ENCODE results near the gene TULP1. TPM values are rescaled to one million over a fixed set of nuclear protein-coding genes. Genes with fewer than 3 reads are reported as not detected.

The TULP1 gene
- total and polyA plus RNA-seq, 2 of the 13 experiments (the other 11 are each of a cell fraction or from before 2014, with no cell fraction given) = not detected

DNA sequence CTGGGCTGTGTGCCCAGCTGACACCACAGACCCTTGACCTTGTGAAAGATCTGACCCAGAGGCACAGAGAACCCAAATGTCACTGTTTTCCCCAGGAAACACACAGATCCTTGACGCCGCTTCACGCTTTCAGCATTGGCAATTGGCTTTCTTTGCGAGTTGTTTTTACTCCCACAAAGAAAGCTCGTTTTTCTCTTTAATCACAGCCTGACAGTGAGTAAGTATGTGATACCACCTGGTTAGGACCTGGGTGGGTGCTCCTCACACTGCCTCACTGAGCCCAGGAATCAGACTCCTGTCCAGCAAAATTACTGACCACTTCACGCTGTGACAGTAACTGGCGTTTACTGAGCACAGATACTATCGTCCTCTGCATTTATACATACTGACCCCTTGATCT is 31.5 kb downstream of the TULP1 start (continued):
- TF ChIP-seq, protein P1, sequence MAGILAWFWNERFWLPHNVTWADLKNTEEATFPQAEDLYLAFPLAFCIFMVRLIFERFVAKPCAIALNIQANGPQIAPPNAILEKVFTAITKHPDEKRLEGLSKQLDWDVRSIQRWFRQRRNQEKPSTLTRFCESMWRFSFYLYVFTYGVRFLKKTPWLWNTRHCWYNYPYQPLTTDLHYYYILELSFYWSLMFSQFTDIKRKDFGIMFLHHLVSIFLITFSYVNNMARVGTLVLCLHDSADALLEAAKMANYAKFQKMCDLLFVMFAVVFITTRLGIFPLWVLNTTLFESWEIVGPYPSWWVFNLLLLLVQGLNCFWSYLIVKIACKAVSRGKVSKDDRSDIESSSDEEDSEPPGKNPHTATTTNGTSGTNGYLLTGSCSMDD (CRISPR knock-in tag; IDR thresholded peaks at IDR 0.05) = no peak
- TF ChIP-seq ZSCAN22 (CRISPR knock-in tag; IDR thresholded peaks at IDR 0.05) = no peak
- TF ChIP-seq PCBP1 (IDR thresholded peaks at IDR 0.05; ENCODE audit: borderline replicate concordance, low read depth, low read length) = no peak
- no peak for TF ChIP-seq FOXM1 (CRISPR knock-in tag; IDR thresholded peaks at IDR 0.05)

DNA sequence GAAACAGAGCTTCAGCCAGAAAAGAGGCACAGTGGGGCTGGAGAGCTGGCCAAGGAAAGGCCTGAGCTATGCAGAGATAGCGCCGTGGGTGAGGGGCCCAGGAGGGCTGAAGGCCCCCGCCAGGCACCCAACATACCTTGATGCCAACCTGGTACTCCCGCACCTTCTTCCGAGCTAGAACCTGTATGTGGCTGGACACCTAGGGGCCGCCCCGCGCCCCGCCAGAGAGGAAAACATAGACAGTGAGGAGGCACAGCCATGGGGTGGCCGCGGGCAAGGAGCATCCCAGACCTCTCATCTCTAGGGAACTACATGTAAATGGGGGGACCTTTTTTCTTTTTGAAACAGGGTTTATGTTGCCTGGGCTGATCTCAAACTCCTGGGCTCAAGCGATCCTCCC is 32.5 kb downstream of the TULP1 start:
- ChIA-PET POLR2A (interaction anchor here (1.1 to 2.4 kb wide), 2 partner anchors 10 to 18 kb away, joined by 3 to 15 read pairs; no protein-coding TSS in a partner anchor), CTCF (ENCODE audit: low intra/inter-chr PET ratio, low total read pairs) (no interaction called here)
- DNase-seq (ENCODE audit: low spot score) = no peak
- no peak overlapping the region for H3K27ac ChIP-seq (ENCODE audit: extremely low read length, insufficient read depth, low read length)
- intact Hi-C loops (cut with micrococcal nuclease; ENCODE audit: unreplicated experiment) (no loop called here), in situ Hi-C loops (cut with HindIII; ENCODE audit: extremely low pct_ligation_motif_present, low pct_unique_long_range_greater_than_20kb) (no loop called here)
- no peaks in the 10 kb centered on the region for H3K27me3 ChIP-seq (ENCODE audit: control insufficient read depth in 1 of 2, insufficient read depth in 2 of 2, low read length in 2 of 2)
- 94% methylated on average over 12 of the region's 12 CpGs for WGBS (ENCODE audit: low lambda C conversion rate)
- H3K9me3 ChIP-seq (ENCODE audit: low read length) = no peaks in the 10 kb centered on the region
- H3K9ac ChIP-seq (ENCODE audit: insufficient read depth, low read depth, low read length) = no peak overlapping the region
- H3K4me1 ChIP-seq (ENCODE audit: insufficient read depth, low read length) = peaks cover 13% of the 10 kb centered on the region
- ATAC-seq = no peak
- no peak overlapping the region for H3K4me3 ChIP-seq (replicated peaks in 1 of 3; ENCODE audit: insufficient read depth in 1 of 3, low read depth in 2 of 3, low read length in 3 of 3)
- H2AFZ ChIP-seq (ENCODE audit: low read length) = no peak overlapping the region
- H3K4me2 ChIP-seq (ENCODE audit: low read depth, low read length) = no peak overlapping the region
- BruUV-seq (replicated peaks) = no TSS peak
- peaks cover 6 to 58% of the 10 kb centered on the region in 2 experiments for H3K36me3 ChIP-seq (replicated peaks in 1 of 2; ENCODE audit: control insufficient read depth in 1 of 2, insufficient read depth in 2 of 2, low read length in 2 of 2)
- no peak for FAIRE-seq
- peaks cover 3% of the 10 kb centered on the region; the same call in 1 of the 2 replicates for H4K20me1 ChIP-seq (ENCODE audit: insufficient read depth, low read length)
- no peaks in the 10 kb centered on the region for H3K79me2 ChIP-seq (ENCODE audit: insufficient read depth, low read length)
- TF ChIP-seq ZKSCAN5 (CRISPR knock-in tag; IDR thresholded peaks at IDR 0.05) (no peak), ATF5 (CRISPR knock-in tag; IDR thresholded peaks at IDR 0.05; ENCODE audit: low read depth) (no peak), NR3C1 (CRISPR knock-in tag; IDR thresholded peaks at IDR 0.05) (no peak), ZBTB39 (CRISPR knock-in tag; IDR thresholded peaks at IDR 0.05) (no peak), FLYWCH1 (CRISPR knock-in tag; IDR thresholded peaks at IDR 0.05) (no peak), ATF3 (CRISPR knock-in tag; IDR thresholded peaks at IDR 0.05) (no peak), ZNF468 (CRISPR knock-in tag; IDR thresholded peaks at IDR 0.05) (no peak)
- TF ChIP-seq, protein P2, sequence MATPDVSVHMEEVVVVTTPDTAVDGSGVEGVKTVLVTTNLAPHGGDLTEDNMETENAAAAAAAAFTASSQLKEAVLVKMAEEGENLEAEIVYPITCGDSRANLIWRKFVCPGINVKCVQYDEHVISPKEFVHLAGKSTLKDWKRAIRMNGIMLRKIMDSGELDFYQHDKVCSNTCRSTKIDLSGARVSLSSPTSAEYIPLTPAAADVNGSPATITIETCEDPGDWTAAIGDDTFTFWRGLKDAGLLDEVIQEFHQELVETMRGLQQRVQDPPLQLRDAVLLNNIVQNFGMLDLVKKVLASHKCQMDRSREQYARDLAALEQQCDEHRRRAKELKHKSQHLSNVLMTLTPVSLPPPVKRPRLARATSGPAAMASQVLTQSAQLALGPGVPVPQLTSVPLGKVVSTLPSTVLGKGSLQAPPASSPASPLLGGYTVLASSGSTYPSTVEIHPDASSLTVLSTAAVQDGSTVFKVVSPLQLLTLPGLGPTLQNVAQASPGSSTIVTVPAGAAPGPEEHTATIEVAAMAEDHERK (CRISPR knock-in tag; IDR thresholded peaks at IDR 0.05; ENCODE audit: low read depth) = no peak
